HUES6 (cell line): ENCODE data around the gene PADI1.

Experiments
- H3K27ac ChIP-seq: 2 replicates; pipeline ENCODE4 v1.7.0; 2013; ENCODE audit warnings: low read depth, mild to moderate bottlenecking, low read length, inconsistent platforms
- H3K27me3 ChIP-seq: 2 replicates; pipeline ENCODE4 v1.6.1; 2013; ENCODE audit warnings: low read length; ENCODE audit not compliant: control insufficient read depth, insufficient read depth
- H3K36me3 ChIP-seq: 2 replicates; pipeline ENCODE4 v1.6.1; 2013; ENCODE audit warnings: low read length; ENCODE audit not compliant: control insufficient read depth, insufficient read depth
- H3K4me1 ChIP-seq: 2 replicates; pipeline ENCODE4 v1.6.1; 2013; ENCODE audit warnings: low read length; ENCODE audit not compliant: control insufficient read depth, insufficient read depth
- H3K4me3 ChIP-seq: 2 replicates; pipeline ENCODE4 v1.5.1; 2013; ENCODE audit warnings: low read depth, low read length
- H3K9ac ChIP-seq: one replicate; pipeline ENCODE4 v1.6.1; 2013; ENCODE audit warnings: mild to moderate bottlenecking, low read length
- H3K9me3 ChIP-seq: 2 replicates; pipeline ENCODE4 v1.6.1; 2013; ENCODE audit warnings: low read depth, low read length; ENCODE audit not compliant: control insufficient read depth, insufficient read depth

PADI1 gene

GRCh38 chr1:17184161-17184665 lies 20.7 kb upstream of the PADI1 start:
- no peak overlapping the region for H3K9ac ChIP-seq
- H3K36me3 ChIP-seq = no peaks in the 10 kb centered on the region
- H3K27ac ChIP-seq = no peak overlapping the region
- H3K4me3 ChIP-seq = no peak overlapping the region
- peaks cover 8% of the 10 kb centered on the region for H3K9me3 ChIP-seq
- H3K27me3 ChIP-seq = no peaks in the 10 kb centered on the region
- peaks cover 8% of the 10 kb centered on the region for H3K4me1 ChIP-seq

- no peak overlapping the region for H3K4me3 ChIP-seq
- H3K4me1 ChIP-seq = peaks cover 10% of the 10 kb centered on the region
- no peaks in the 10 kb centered on the region for H3K36me3 ChIP-seq
- H3K27me3 ChIP-seq = no peaks in the 10 kb centered on the region
- H3K9me3 ChIP-seq = peaks cover 8% of the 10 kb centered on the region
- no peak overlapping the region for H3K9ac ChIP-seq
- H3K27ac ChIP-seq = no peak overlapping the region
These were observed 20.0 kb upstream of the PADI1 start for GRCh38 chr1:17184822-17185484.

GRCh38 chr1:17185485-17185860 lies 19.5 kb upstream of the PADI1 start:
- Histone ChIP-seq H3K27me3 (no peaks in the 10 kb centered on the region), H3K27ac (no peak overlapping the region), H3K4me1 (peaks cover 14% of the 10 kb centered on the region)

GRCh38 chr1:17186216-17186909 lies 18.6 kb upstream of the PADI1 start:
- no peaks in the 10 kb centered on the region for H3K27me3 ChIP-seq
- H3K4me3 ChIP-seq = no peak overlapping the region
- peaks cover 8% of the 10 kb centered on the region for H3K9me3 ChIP-seq
- H3K9ac ChIP-seq = no peak overlapping the region
- no peak overlapping the region for H3K27ac ChIP-seq
- no peaks in the 10 kb centered on the region for H3K36me3 ChIP-seq
- H3K4me1 ChIP-seq = peaks cover 14% of the 10 kb centered on the region

More at GRCh38 chr1:17185485-17185860, 19.5 kb upstream of the PADI1 start:
- no peak overlapping the region for H3K9ac ChIP-seq
- no peaks in the 10 kb centered on the region for H3K36me3 ChIP-seq
- H3K9me3 ChIP-seq = peaks cover 8% of the 10 kb centered on the region
- no peak overlapping the region for H3K4me3 ChIP-seq

GRCh38 chr1:17187051-17187450 lies 17.9 kb upstream of the PADI1 start:
- H3K9me3 ChIP-seq = peaks cover 8% of the 10 kb centered on the region
- H3K27ac ChIP-seq = no peak overlapping the region
- H3K36me3 ChIP-seq = no peaks in the 10 kb centered on the region
- peaks cover 14% of the 10 kb centered on the region for H3K4me1 ChIP-seq
- no peak overlapping the region for H3K4me3 ChIP-seq
- H3K9ac ChIP-seq = no peak overlapping the region
- H3K27me3 ChIP-seq = no peaks in the 10 kb centered on the region

GRCh38 chr1:17188217-17188616 lies 16.7 kb upstream of the PADI1 start:
- no peaks in the 10 kb centered on the region for H3K27me3 ChIP-seq
- H3K4me3 ChIP-seq = no peak overlapping the region
- H3K27ac ChIP-seq = no peak overlapping the region

GRCh38 chr1:17188889-17189631 lies 15.9 kb upstream of the PADI1 start:
- peaks cover 8% of the 10 kb centered on the region for H3K9me3 ChIP-seq
- H3K4me1 ChIP-seq = peaks cover 14% of the 10 kb centered on the region
- H3K9ac ChIP-seq = no peak overlapping the region
- H3K27ac ChIP-seq = no peak overlapping the region
- no peaks in the 10 kb centered on the region for H3K27me3 ChIP-seq
- no peak overlapping the region for H3K4me3 ChIP-seq
- no peaks in the 10 kb centered on the region for H3K36me3 ChIP-seq

More at GRCh38 chr1:17188217-17188616, 16.7 kb upstream of the PADI1 start:
- Histone ChIP-seq H3K9ac (no peak overlapping the region), H3K4me1 (peaks cover 14% of the 10 kb centered on the region), H3K9me3 (peaks cover 8% of the 10 kb centered on the region), H3K36me3 (no peaks in the 10 kb centered on the region)

GRCh38 chr1:17189632-17189990 lies 15.3 kb upstream of the PADI1 start:
- Histone ChIP-seq H3K9me3 (peaks cover 8% of the 10 kb centered on the region), H3K27ac (no peak overlapping the region), H3K4me1 (peaks cover 14% of the 10 kb centered on the region), H3K36me3 (no peaks in the 10 kb centered on the region), H3K9ac (no peak overlapping the region), H3K27me3 (no peaks in the 10 kb centered on the region), H3K4me3 (no peak overlapping the region)

- Histone ChIP-seq H3K4me3 (no peak overlapping the region), H3K9ac (no peak overlapping the region), H3K27me3 (no peaks in the 10 kb centered on the region), H3K27ac (no peak overlapping the region), H3K9me3 (peaks cover 8% of the 10 kb centered on the region), H3K4me1 (peaks cover 14% of the 10 kb centered on the region), H3K36me3 (no peaks in the 10 kb centered on the region)
These were observed 14.6 kb upstream of the PADI1 start for GRCh38 chr1:17190010-17190995.

- Histone ChIP-seq H3K27me3 (no peaks in the 10 kb centered on the region), H3K36me3 (no peaks in the 10 kb centered on the region), H3K4me1 (peaks cover 10% of the 10 kb centered on the region), H3K27ac (no peak overlapping the region), H3K9ac (no peak overlapping the region), H3K4me3 (no peak overlapping the region), H3K9me3 (peaks cover 8% of the 10 kb centered on the region)
These were observed 13.0 kb upstream of the PADI1 start for GRCh38 chr1:17191990-17192242.
